PC-9 (cell line): ENCODE results near the gene CADM4. TPM values are rescaled to one million over a fixed set of nuclear protein-coding genes. Genes with fewer than 3 reads are reported as not detected.

Experiments used
- BruUV-seq: library from RNA; stranded (reverse); fragments of 400-500 nt; replicated peaks from 2 replicates; lab custom pipeline; 2021; lab: Mats Ljungman, UMichigan
- CTCF ChIA-PET: fragments of 300-600 bp; sonication (Branson Sonifier 250); formaldehyde crosslinking; loops from one replicate; lab custom pipeline; 2022; ENCODE audit warnings: antibody characterized with exemption; lab: Charles Lee
- POLR2A ChIA-PET: fragments of 300-600 bp; sonication (Branson Sonifier 250); formaldehyde crosslinking; loops from one replicate; lab custom pipeline; 2022; ENCODE audit warnings: antibody characterized with exemption; ENCODE audit not compliant: unreplicated experiment; lab: Charles Lee
- DNase-seq, 2 experiments: peaks; one replicate each; pipeline versions ENCODE4 v3.0.0 to v3.0.0-alpha.2; 2015 to 2022; ENCODE audit warnings: mixed read lengths in 1 of 2
- H2AFZ ChIP-seq: fragments of 200-600 bp; sonication (generic); 2 replicates; pipeline ENCODE4 v1.8.1; 2017; ENCODE audit warnings: antibody characterized with exemption
- H3F3A ChIP-seq: fragments of 200-600 bp; sonication (generic); 2 replicates; pipeline ENCODE4 v1.8.1; 2017; ENCODE audit warnings: antibody characterized with exemption, mild to moderate bottlenecking, low read depth; ENCODE audit not compliant: insufficient read depth
- H3K27ac ChIP-seq: fragments of 200-600 bp; sonication (generic); 2 replicates; pipeline ENCODE4 v1.6.1; 2016; ENCODE audit warnings: mixed run types
- H3K27me3 ChIP-seq: fragments of 200-600 bp; sonication (generic); 2 replicates; pipeline ENCODE4 v1.6.1; 2016; ENCODE audit warnings: low read depth, mixed run types; ENCODE audit not compliant: insufficient read depth
- H3K36me3 ChIP-seq: fragments of 200-600 bp; sonication (generic); 2 replicates; pipeline ENCODE4 v1.6.1; 2016; ENCODE audit warnings: low read depth, mixed run types
- H3K4me1 ChIP-seq: fragments of 200-600 bp; sonication (generic); replicated peaks from 2 replicates; pipeline ENCODE4 v1.6.1; 2016; ENCODE audit warnings: mixed run types; ENCODE audit not compliant: insufficient read depth
- H3K4me2 ChIP-seq: fragments of 200-600 bp; sonication (generic); 2 replicates; pipeline ENCODE4 v1.6.1; 2017; ENCODE audit warnings: mixed run types
- H3K4me3 ChIP-seq: fragments of 200-600 bp; sonication (generic); 2 replicates; pipeline ENCODE4 v1.6.1; 2016; ENCODE audit warnings: mixed run types
- H3K79me2 ChIP-seq: fragments of 200-600 bp; sonication (generic); 2 replicates; pipeline ENCODE4 v1.6.1; 2017; ENCODE audit warnings: low read depth, mixed run types
- H3K9me2 ChIP-seq: fragments of 200-600 bp; sonication (generic); 2 replicates; pipeline ENCODE4 v1.8.1; 2017; ENCODE audit warnings: mild to moderate bottlenecking; ENCODE audit not compliant: insufficient read depth
- H3K9me3 ChIP-seq: fragments of 200-600 bp; sonication (generic); 2 replicates; pipeline ENCODE4 v1.8.1; 2016; ENCODE audit warnings: low read depth; ENCODE audit not compliant: insufficient read depth
- H4K20me1 ChIP-seq: fragments of 200-600 bp; sonication (generic); 2 replicates; pipeline ENCODE4 v1.8.1; 2017; ENCODE audit not compliant: insufficient read depth
- CTCF ChIP-seq: fragments of 200-600 bp; sonication (generic); conservative IDR thresholded peaks from 2 replicates; pipeline ENCODE4 v1.6.1; 2017; ENCODE audit warnings: mixed run types, antibody characterized with exemption, mild to moderate bottlenecking, moderate library complexity
- EZH2 ChIP-seq: fragments of 200-600 bp; sonication (generic); IDR thresholded peaks from 2 replicates; pipeline ENCODE4 v1.8.0; 2017; ENCODE audit warnings: antibody characterized with exemption, low read depth
- intact Hi-C: fragments of 100-400 bp; cut with micrococcal nuclease; formaldehyde crosslinking; loops from one replicate; pipeline ENCODE4 v1.10.0; 2022; ENCODE audit not compliant: unreplicated experiment
- total RNA-seq: library from RNA; stranded (reverse); gene quantifications from 2 replicates; pipeline ENCODE4 v1.2.3, GENCODE V29; 2021

Gene CADM4
- total RNA-seq, 1 experiment from 2014 or later = 71.1 TPM

DNA sequence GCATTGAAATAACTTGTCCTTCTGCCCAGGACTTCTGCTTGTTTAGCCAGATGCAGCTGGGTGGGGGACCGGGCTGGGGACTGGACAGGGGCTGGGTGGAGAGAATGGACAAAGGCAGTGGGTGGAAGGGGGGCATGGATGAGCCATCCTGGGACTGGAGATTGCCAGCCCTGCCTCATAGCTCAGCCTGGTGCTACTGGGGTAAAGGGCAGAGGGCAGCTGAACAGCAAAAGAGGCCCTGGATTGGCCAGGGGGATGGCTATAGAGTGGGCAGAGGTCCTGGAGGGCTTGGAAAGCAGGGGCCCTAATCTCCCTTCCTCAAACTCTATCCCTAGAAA is 48.0 kb upstream of the CADM4 start:
- no peaks in the 10 kb centered on the region for H3K9me2 ChIP-seq
- H3K4me1 ChIP-seq = peaks cover 23% of the 10 kb centered on the region
- CTCF ChIA-PET = interaction anchor here (0.6 to 1.4 kb wide), 3 partner anchors 19 to 241 kb away, joined by 4 to 5 read pairs (median 4); partner anchors contain the start of gene SMG9
- H3K4me3 ChIP-seq = no peak overlapping the region
- intact Hi-C loops = loop anchor here (1.0 to 2.0 kb wide), 3 partner anchors 12 to 19 kb away; no protein-coding TSS in a partner anchor
- H3K79me2 ChIP-seq = no peaks in the 10 kb centered on the region
- no TSS peak for BruUV-seq
- peak overlapping the region; percentile 16 for H3K4me2 ChIP-seq
- TF ChIP-seq CTCF (no peak), EZH2 (no peak)
- H3K36me3 ChIP-seq = no peaks in the 10 kb centered on the region
- H3K27ac ChIP-seq = peak overlapping the region; percentile 31
- no peaks in the 10 kb centered on the region; the same call in 1 of the 2 replicates for H4K20me1 ChIP-seq
- DNase-seq = peak in 1 of 2 experiments; percentile 39
- POLR2A ChIA-PET = interaction anchor here (0.7 to 1.0 kb wide), 3 partner anchors 12 to 19 kb away, joined by 6 to 14 read pairs (median 9); partner anchors contain the start of gene PLAUR
- no peaks in the 10 kb centered on the region for H3K27me3 ChIP-seq
- peaks cover 6% of the 10 kb centered on the region; the same call in 1 of the 2 replicates for H3K9me3 ChIP-seq
- peaks cover 18% of the 10 kb centered on the region for H3F3A ChIP-seq
- H2AFZ ChIP-seq = no peak overlapping the region

GRCh38 chr19:43684326-43684725 is 44.7 kb upstream of the CADM4 start:
- POLR2A ChIA-PET = no interaction called here

GRCh38 chr19:43683905-43684304 is 44.3 kb upstream of the CADM4 start:
- ChIA-PET POLR2A (interaction anchor here (0.6 kb wide), 2 partner anchors 159 to 851 kb away, joined by 3 to 4 read pairs; no protein-coding TSS in a partner anchor), CTCF (no interaction called here)
- no TSS peak for BruUV-seq
- DNase-seq = no peak
- H3K4me3 ChIP-seq = no peak overlapping the region
- no peak for TF ChIP-seq CTCF
- TF ChIP-seq EZH2 = no peak
- H3K9me3 ChIP-seq = no peaks in the 10 kb centered on the region
- H3K27ac ChIP-seq = no peak overlapping the region
- H2AFZ ChIP-seq = no peak overlapping the region
- H3K4me1 ChIP-seq = peaks cover 23% of the 10 kb centered on the region
- no peaks in the 10 kb centered on the region for H3K9me2 ChIP-seq
- H3K27me3 ChIP-seq = no peaks in the 10 kb centered on the region
- H3F3A ChIP-seq = peaks cover 19% of the 10 kb centered on the region
- H3K36me3 ChIP-seq = no peaks in the 10 kb centered on the region
- no peak overlapping the region for H3K4me2 ChIP-seq
- no peaks in the 10 kb centered on the region; the same call in 1 of the 2 replicates for H4K20me1 ChIP-seq
- no peaks in the 10 kb centered on the region for H3K79me2 ChIP-seq
- intact Hi-C loops = no loop called here

More at GRCh38 chr19:43684326-43684725, 44.7 kb upstream of the CADM4 start:
- Histone ChIP-seq H3K79me2 (no peaks in the 10 kb centered on the region), H3F3A (peaks cover 18% of the 10 kb centered on the region), H3K4me3 (no peak overlapping the region), H2AFZ (no peak overlapping the region), H3K27ac (no peak overlapping the region), H3K27me3 (no peaks in the 10 kb centered on the region), H3K9me2 (no peaks in the 10 kb centered on the region), H4K20me1 (no peaks in the 10 kb centered on the region; the same call in 1 of the 2 replicates), H3K9me3 (no peaks in the 10 kb centered on the region), H3K4me2 (no peak overlapping the region), H3K36me3 (no peaks in the 10 kb centered on the region), H3K4me1 (peaks cover 23% of the 10 kb centered on the region)
- no peak for DNase-seq
- intact Hi-C loops = no loop called here
- CTCF ChIA-PET = interaction anchor here (0.6 kb wide), 1 partner anchor 1385 kb away, joined by 6 read pairs; no protein-coding TSS in a partner anchor
- BruUV-seq = no TSS peak
- TF ChIP-seq EZH2 (no peak), CTCF (no peak)
